ENCODE results near the gene SPG21.

The SPG21 gene

GRCh38 chr15:64931381-64931780 is 58.3 kb downstream of the SPG21 start:
- DNase-seq: no peak

DNA sequence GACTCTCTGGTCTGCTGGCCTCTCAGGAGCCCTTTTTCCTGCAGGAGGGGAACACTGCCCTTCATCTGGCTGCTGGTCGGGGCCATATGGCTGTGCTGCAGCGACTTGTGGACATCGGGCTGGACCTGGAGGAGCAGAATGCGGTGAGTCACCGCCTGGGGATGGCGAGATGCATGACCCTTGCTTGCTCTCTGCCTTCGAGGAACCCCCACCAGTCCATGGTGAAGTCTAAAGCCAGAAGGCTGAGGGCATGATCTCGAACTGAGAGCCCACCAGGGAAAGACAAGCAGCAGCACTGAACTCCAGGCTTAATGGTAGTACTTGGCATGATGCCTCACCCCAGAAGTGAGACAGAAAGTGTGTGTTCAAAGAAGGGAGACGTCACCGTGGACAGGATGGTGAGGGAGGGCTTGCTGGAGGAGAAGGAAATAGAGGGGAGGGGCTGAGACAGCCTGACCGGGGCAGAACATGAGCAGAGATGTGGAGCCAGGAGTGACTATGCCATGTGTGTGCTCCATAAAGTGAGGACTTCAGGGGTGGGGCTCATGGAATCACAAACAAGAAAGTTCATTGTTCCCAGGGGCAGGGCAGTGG is 58.8 kb downstream of the SPG21 start:
- no peak for DNase-seq

DNA sequence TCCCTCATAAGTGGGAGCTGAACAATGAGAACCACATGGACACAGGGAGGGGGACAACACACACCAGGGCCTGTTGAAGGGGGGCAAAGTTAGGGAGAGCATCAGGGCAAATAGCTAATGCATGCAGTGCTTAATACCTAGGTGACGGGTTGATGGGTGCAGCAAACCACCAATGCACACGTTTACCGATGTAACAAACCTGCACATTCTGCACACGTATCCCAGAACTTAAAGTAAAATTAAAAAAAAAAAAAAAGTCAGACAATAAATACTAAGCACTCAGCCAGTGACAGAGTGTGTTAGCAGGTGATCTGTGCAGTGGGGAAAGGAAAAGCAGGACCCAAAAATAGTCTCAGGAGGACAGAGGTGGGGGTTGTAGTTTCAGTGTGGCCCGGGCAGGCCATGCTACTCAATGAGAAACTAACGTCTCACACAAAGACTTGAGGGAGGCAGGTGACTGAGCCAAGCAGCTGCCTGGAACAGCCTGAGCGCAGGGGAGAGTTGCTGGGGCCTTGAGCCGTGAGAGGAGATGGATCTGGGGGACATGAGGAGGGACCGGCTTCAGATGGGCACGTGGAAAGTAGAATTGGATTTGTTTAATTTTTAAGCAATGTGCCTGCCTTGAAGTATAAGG is 59.6 kb downstream of the SPG21 start:
- DNase-seq: no peak

DNA sequence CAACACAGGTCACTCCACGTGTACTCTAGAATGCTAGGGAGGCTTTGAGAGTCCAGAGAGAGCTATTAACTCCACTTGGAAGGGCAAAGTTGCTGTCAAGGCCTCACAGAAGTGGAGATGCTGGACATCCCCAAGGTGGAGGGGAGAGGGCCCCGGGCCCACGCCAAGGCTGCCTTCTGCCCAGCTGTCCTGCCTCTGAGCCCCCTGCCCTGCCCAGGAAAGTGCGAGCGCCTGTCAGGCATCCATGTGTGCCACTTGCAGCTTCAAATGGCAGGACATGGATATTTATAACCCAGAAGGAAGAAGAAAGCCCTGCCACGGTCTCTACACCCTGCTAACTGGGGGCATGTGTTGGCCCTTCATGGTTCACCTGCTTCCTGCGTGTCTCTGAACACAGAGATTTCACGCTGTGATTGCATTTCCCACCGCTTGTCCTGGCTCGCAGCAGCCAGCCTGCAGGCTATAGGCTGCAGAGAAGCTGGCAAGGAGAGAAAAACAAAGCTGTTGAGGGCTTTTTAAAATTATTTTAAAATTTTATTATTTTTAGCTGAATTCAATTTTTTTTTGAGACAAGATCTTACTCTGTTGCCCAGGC is 61.0 kb downstream of the SPG21 start:
- DNase-seq: no peak

DNA sequence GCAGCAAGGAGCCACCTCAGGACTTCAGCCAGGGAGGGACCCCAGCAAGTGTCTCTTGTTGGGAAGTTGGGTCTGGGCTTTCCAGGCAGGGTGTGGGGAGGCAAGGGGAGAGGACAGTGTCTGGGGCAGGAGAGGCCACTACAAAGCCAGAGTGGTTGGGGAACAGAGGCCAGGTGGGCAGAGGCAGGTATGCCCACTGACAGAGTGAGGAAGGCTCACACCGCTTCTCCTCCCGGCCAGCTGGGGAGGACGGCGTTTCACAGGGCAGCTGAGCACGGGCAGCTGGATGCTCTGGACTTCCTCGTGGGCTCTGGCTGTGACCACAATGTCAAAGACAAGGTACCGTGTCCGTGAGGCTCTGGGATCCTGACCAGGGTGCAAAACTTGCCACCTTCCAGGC is 63.1 kb downstream of the SPG21 start:
- no peak for DNase-seq

GRCh38 chr15:64925335-64926330 is 64.1 kb downstream of the SPG21 start:
- DNase-seq: no peak

GRCh38 chr15:64923546-64923945 is 66.2 kb downstream of the SPG21 start:
- DNase-seq: no peak

- no peak for DNase-seq
Observed at GRCh38 chr15:64921711-64922110, 68.0 kb downstream of the SPG21 start.

DNA sequence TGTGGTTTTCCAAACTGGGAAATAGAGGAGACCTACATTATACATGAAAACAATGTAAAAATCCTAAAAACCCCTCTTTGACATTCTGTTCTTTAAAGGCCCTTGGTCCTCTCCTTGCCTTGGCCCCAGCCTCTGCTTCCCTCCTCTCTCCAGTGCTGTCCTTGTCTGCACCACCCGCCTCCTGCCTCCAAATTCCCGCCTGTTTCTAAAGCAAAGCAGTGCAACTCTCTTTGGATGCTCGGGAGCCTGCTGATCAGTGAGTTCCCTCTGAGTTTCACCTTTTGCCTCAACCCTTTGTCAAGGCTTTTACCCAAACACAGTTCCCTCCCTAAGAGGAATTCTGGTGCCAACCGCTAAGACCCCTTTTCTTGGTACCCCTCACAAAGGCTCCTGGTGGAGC is 70.0 kb downstream of the SPG21 start:
- DNase-seq: no peak

DNA sequence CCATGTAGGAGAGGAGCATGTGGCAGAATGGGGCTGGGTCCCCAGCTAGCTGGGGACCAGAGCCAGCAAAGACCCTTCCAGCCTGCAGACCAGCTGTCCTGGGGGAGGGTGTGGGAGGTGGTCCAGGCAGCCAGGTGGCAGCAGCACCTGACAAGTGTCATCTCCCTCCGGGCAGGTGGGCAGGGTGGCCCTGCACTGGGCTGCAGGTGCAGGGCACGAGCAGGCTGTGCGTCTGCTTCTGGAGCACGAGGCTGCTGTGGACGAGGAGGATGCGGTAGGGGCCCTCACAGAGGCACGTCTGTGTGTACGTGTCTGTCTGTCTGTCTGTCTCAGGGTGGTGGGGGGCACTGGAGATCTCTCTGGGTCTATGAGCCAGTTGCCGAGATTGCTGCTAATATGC is 72.5 kb downstream of the SPG21 start:
- no peak for DNase-seq

- no peak for DNase-seq
Observed at GRCh38 chr15:64916365-64916764, 73.3 kb downstream of the SPG21 start.

DNA sequence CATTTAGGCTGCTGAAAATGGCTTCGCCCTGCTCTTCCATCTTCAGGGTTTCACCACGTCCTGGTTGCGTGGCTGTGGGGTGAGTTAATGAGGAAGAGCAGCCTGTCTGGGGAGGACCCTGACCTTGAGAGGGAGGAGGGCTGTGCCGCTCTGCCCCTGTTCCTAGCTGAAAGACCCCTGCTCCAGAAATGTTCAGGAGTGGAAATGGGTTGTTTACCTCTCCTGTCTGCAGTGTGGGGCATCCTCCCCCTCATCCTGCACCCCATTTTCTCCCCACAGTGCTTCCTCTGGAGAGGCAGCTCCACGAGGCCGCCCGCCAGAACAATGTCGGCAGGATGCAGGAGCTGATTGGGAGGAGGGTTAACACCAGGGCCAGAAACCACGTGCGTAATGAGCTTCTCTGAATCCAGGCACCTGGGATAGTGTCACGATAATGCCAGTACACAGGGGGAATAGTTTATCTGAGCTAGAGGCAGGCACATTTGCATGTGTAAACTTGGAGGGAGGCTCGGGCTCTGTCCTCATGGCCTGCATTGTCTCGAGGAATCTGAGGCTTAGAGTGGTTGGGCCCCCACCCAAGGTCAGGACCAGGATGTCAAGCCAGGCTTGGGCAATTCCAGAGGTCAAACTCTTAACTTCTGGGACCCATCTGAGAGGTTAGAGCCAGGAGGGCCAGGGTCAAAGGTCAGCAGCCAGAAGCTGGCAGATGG is 74.0 kb downstream of the SPG21 start:
- no peak for DNase-seq

All from T1000 (cell line).